Fibroblast of skin of right biceps (primary cell): ENCODE measurements around the gene PEDS1.
"Not testable (repeated sequence)": the region's sequence is repeated elsewhere in the genome, so short reads cannot be mapped to it uniquely, and the experiment has no call there.

Source experiments
- DNase-seq: peaks from one replicate; pipeline ENCODE4 v3.0.0-alpha.2; 2013

The PEDS1 gene

GRCh38 chr20:50189681-50190250 is 36.2 kb upstream of the PEDS1 start:
- no peak for DNase-seq

GRCh38 chr20:50188879-50189680 is 35.6 kb upstream of the PEDS1 start:
- DNase-seq = no peak

GRCh38 chr20:50188287-50188688 is 34.8 kb upstream of the PEDS1 start:
- DNase-seq = no peak

DNA sequence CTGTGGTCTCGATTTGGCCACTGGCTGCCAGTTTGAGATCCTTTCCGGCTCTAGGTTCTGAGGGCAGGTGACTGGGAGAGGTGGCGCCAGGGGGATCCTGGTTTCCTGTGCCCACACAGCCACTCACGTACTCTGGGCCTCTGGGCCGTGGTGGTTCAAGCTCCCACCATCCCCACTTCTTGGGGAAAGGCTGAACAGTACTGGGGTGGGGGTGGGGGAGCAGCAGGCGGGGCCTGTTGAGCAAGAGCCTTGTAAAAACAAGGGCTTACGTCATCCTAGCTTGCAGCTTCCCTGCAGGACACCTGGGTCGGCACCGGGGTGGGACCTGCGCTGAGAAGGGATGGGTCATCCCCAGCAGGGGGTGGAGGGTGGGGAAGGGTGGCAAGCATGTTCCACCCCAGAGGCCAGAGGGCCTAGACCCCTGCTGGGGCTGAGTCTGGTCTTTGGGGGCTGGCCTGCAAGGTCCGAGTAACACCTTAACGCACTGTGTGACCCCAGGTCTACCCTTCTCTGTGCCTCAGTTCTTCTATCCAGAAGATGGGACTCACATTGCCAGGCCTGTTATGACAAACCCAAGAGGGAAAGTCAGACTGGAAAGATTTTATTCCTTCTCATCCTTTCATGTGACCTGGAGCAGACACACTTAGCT is 34.0 kb upstream of the PEDS1 start:
- DNase-seq = peak; percentile 44

DNA sequence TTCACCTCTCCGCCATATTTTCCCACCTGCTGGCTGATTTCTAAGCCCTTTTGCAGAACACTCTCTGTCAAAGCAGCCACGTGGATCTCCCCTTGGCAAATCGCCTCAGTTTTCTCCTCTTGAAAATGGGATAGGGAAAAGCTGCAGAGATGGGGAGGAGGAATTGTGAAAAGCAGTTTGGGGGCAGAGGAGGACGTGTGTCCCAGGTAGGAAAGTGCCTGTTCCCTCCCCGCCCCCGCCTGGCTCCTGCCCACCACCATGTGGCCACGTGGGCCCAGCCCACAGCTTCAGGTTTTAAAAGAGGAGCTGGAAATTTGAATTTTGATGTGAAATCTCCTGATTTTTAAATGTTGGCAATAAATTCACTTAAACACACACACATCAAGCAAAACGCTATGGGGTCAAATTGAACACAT is 33.5 kb upstream of the PEDS1 start:
- no peak for DNase-seq

DNA sequence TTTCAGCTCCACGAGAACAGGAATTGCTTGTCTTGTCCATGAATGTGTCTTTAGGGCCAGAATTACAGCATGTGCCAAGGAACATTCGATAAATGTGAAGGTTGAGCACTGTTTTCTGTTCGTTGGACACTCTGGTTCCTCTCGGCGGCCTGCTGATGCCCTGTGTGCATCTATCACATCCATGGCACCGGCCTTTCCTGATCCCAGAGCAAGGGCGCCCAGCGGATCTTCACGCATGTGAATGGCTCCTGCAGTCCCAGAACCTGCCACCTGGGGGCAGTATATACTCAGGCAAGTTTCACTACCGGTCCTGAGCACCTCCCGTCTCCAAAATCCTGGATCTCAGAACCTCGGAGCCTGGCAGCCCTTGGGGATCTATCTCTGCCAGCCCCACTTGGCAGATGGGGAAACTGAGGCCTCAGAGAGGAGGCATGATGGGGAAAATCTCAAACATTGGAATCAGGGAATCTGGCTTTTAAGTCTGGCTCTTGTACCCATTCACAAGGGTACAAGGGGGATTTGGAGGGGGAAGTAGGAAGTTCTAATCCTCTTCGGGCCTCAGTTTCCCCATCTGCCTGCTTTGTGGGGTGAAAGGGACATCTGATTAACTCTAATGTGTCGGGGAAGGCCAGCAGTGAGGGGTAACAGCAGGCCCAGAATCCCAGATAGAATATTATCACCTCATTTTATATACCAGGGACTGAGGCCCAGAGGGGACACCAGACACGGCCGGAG is 32.8 kb upstream of the PEDS1 start:
- peak; percentile 73 for DNase-seq

DNA sequence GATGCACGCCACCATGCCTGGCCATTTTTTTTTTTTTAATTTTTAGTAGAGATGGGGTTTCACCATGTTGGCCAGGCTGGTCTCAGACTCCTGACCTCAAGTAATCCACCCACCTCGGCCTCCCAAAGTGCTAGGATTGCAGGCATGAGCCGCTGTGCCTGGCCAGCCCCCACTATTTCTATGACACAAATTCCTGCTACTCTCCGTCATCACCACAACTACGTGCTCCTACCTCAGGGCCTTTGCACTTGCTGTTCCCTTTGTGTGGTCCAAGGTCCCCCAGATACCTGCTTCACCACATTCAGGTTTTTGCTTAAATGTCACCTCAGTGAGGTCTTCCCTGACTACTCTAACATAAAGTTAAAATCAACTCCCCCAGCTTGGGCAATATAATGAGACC is 31.9 kb upstream of the PEDS1 start:
- DNase-seq = no peak

- DNase-seq = no peak
These were observed 28.8 kb upstream of the PEDS1 start for GRCh38 chr20:50182346-50182745.

GRCh38 chr20:50181344-50181743 is 27.8 kb upstream of the PEDS1 start:
- DNase-seq = no peak

DNA sequence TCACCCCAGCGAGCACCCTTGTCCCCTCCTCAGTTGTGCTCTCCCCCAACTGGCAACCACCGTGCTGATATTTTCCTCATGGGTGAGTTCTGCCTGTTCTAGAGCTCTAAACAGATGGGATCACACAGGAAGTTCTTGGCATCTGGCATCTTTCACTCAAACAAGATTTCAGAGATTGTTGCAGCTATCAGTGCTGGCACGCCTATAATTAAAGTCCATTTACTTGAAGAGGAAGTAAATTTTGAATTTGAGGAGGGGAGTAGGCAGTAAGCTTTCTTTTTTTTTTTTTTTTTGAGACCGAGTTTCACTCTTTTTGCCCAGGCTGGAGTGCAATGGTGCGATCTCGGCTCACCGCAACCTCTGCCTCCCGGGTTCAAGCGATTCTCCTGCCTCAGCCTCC is 25.1 kb upstream of the PEDS1 start:
- DNase-seq = not testable (repeated sequence)

DNA sequence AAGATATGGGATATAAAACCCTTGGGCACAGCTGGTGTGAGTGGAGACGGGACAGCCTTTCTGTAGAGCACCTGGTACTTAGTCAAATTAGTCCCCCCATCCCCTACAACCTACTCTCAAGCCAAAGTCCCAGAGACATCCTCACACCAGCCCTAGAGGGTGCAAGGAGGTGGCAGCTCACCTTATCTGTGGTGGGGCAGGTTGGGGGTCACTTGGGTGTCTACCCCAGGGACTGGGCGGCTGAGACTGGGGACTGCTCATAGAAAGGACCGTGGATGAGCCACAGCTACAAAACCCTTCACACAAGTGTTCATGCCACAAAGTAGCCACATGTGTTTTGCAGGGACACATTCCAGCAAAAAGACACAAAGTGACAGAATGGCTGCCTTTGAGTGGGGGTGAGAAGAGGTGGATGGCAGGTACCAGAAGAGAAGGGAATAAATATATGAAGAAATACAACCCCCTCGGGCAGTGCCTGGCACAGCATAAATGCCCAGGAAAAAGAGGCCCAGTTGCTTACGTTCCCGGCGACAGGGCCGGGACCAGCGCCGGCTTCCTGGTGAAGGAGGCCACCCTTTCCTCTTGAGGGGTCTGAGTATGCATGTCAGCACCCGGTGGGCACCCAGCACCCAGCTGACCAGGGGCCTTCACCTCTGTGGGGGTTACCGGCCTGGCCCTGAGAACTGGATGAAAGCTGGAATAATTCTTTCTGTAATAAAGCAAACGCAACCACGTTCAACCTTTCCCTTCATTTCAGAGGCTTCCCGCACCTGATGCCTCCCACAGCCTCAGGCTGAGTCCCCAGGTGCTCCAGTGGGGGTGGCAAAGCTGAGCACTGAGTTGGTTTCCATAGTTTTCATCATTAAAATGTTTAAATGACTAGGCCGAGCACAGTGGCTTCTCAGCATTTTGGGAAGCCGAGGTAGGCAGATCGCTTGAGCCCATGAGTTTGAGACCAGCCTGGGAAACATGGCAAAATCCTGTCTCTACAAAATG is 22.7 kb upstream of the PEDS1 start:
- DNase-seq = no peak

DNA sequence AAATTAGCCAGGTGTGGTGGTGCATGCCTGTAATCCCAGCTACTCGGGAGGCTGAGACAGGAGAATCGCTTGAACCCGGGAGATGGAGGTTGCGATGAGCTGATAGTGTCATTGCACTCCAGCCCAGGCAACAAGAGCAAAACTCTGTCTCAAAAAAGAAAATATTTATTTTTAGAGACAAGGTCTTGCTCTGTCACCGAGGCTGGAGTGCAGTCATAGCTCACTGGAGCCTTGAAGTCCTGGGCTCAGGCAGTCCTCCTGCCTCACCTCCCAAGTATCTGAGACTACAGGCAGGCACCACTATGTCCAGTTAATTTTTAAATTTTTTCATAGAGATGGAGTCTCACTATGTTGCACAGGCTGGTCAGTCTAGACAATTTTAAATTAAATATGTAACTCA is 20.9 kb upstream of the PEDS1 start:
- no peak for DNase-seq

DNA sequence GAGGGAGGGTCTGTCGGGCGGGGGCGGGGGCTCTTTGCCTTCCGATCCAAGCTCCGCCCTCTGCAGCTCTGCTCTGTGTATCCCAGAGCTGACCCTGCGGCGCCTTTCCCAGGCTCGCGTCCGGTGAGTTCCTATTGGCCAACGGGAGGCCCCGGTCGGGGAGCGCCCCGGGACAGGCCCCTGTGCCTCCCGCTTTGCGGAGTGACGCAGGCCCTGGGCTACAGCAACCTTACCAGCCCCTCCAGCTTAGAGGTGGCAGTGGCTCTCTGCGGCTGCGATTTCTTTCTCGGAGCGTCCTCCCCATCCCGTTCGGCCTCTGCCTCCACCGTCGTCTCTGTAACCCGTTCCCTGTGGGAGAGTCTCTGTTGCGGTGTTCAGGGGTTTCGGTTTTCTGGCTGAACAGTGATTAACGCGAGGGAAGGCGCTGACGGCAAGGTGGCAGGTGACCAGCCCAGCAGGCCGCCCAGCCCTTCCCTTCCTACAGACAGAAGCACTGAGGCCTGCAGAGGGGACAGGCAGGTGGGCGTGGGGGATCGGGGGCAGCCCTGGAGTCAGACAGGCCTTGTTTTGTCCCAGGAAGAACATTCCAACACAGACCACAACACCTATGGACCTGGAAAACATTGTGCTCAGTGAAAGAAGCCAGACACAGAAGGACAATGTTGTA is 19.0 kb upstream of the PEDS1 start:
- peak; percentile 70 for DNase-seq

- no peak for DNase-seq
These were observed 17.2 kb upstream of the PEDS1 start for GRCh38 chr20:50170549-50171220.

DNA sequence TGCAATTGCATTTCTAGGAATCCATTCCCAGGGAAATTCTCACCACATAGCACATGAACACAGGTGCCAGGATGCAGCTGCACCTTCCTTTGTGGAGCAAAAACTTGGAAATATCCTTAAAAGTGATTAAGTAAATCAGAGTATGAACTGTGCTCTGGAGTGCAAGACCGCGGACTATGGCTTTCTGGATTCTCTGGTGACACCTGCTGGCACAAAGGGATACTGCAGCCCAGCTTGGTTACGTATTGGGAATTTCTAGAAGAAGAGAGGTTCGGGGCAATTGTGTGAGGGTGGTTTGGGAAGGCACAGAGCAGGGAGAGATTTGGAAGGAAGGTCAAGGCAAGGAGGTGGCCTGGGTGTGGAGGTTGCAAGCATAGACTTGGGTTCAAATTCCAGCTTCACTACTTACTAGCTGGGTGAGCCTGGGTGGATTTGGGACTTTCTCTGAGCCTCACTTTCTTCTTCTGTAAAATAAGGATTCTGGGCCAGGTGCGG is 15.9 kb upstream of the PEDS1 start:
- DNase-seq = peak; percentile 68

DNA sequence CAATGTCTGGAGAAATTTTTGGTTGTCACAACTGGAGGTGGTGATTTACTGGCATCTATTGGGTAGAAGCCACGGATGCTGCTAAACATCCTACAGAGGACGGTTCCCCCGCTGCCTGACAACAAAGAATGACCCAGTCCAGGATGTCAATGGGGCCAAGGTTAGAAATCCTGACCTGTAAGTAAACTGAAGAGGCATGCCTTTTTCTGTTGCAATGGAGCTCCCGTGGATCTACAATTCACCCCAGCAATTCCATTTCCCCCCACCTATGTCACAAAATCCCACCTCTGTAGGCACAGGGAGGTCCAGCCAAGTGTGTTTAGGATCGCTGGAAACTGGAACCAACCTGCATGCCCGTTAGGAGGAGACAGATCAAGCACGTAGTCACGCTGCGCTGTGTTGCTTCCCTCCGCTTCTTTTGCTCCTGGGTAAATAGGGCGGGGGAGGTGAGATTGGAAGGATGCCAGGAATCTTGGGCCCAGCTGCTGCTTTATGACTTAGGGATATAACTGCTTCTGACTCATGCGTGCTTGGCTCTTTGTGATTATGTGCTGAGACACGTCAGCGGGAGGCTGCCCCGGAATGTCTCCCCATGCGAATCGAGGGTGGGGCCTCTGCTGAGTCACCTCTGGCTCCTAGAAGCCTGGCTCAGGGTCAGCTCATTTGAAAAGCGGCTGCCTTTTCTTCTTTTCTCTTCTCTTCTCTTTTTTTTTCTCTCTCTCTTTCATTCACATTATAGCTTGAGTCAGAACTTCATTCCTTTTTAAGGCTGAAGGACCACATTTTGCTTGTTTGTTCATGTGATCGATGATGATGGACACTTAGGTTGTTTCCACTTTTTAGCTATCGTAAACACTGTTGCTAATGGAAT is 12.4 kb upstream of the PEDS1 start:
- DNase-seq = peak; percentile 100

DNA sequence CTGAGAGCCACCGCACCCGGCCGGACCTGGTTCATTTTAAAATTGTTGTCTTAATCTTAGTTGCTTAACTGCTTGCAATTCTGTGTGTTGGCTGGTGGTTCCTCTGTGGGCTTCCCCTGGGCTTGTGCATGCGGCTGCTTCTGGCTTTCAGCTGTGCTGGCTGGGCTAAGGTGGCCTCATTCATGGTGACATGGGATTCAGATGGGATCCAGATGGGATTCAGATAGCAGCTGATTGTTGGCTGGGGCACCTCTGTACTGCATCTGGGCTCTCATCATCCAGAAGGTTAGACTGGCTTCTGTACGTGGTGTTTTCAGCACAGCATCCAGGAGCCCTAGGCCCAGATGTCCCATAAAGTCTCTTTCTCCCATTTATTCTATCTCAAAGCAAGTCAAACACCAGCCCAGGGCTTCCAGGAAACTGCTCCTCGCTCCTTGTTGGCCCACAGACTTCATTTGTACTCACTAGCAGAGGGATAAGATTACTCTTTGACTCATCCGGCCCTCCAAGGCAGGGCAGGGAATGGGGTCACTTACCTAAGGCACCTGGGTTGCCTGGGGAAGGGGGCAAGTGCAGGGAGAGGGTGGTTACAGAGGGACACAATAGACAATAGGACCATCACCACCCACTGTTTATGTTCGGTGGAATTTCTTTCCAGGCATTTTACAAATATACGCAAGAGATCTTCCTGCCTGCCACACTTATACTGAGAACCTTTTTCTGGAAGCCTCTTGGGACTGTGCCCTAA is 10.2 kb upstream of the PEDS1 start:
- DNase-seq = peak; percentile 38

DNA sequence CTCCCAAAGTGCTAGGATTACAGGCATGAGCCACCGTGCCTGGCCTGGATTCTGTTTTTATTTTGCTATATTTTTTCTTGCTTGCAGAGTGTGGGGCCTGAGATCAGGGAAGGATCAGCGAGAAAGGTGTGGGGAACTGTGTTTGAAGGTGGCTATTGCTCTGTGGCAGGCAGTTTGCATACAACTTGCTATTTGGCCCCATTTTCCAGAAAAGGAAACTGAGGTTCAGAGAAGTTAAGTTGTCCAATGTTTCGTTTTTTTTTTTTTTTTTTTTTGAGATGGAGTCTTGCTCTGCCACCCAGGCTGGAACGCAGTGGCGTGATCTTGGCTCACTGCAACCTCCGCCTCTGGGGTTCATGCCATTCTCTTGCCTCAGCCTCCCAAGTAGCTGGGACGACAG is 8.0 kb upstream of the PEDS1 start:
- not testable (repeated sequence) for DNase-seq

- DNase-seq = no peak
These were observed 397 bp downstream of the PEDS1 start for GRCh38 chr20:50153153-50153499.
